HepG2 (cell line): ENCODE results near the gene CXADR.
"Not testable (repeated sequence)": the region's sequence is repeated elsewhere in the genome, so short reads cannot be mapped to it uniquely, and the experiment has no call there.

Experiments used
- GZF1 ChIP-seq: sonication (generic); formaldehyde crosslinking; IDR thresholded peaks from 2 replicates; pipeline ENCODE4 v1.5.1; 2020; ENCODE audit warnings: mild to moderate bottlenecking, missing genetic modification reagents
- HES4 ChIP-seq: sonication (generic); formaldehyde crosslinking; IDR thresholded peaks from 2 replicates; pipeline ENCODE4 v1.9.0; 2021; ENCODE audit warnings: mild to moderate bottlenecking, missing genetic modification reagents, borderline replicate concordance
- KLF16 ChIP-seq, 2 experiments: sonication (generic) in 1 of 2; formaldehyde crosslinking in 1 of 2; IDR thresholded peaks; 2 replicates each; pipeline versions ENCODE4 v1.6.1 to v1.8.0; 2016 to 2023; ENCODE audit warnings: missing genetic modification reagents in 2 of 2, missing compliant biosample characterization in 1 of 2
- MZF1 ChIP-seq: sonication (generic); formaldehyde crosslinking; IDR thresholded peaks from 2 replicates; pipeline ENCODE4 v1.8.1; 2023; ENCODE audit warnings: mild to moderate bottlenecking, missing genetic modification reagents, borderline replicate concordance
- NFIC ChIP-seq: IDR thresholded peaks from 2 replicates; pipeline ENCODE4 v1.6.1; 2012; ENCODE audit warnings: mild to moderate bottlenecking, low read length, inconsistent platforms
- PCBP2 ChIP-seq: fragments of 200-400 bp; formaldehyde crosslinking; optimal IDR thresholded peaks from 2 replicates; pipeline ENCODE3; 2018; ENCODE audit warnings: low read length, low read depth; ENCODE audit not compliant: poor library complexity, severe bottlenecking
- POLR2AphosphoS5 ChIP-seq: IDR thresholded peaks from 2 replicates; pipeline ENCODE4 v1.6.1; 2012; ENCODE audit warnings: low read depth, low read length
- SCMH1 ChIP-seq: sonication (generic); formaldehyde crosslinking; IDR thresholded peaks from 2 replicates; pipeline ENCODE4 v1.9.0; 2021; ENCODE audit warnings: missing genetic modification reagents, mild to moderate bottlenecking, borderline replicate concordance
- ZNF782 ChIP-seq: sonication (generic); formaldehyde crosslinking; IDR thresholded peaks from 2 replicates; pipeline ENCODE4 v1.4.0; 2020; ENCODE audit warnings: missing genetic modification reagents, mild to moderate bottlenecking, borderline replicate concordance
- TF ChIP-seq, protein P1 (sequence below): sonication (generic); formaldehyde crosslinking; IDR thresholded peaks from 2 replicates; pipeline ENCODE4 v1.4.0; 2020; ENCODE audit warnings: low read depth, mild to moderate bottlenecking, missing genetic modification reagents
- TF ChIP-seq, protein P2 (sequence below): sonication (generic); formaldehyde crosslinking; IDR thresholded peaks from 2 replicates; pipeline ENCODE4 v1.5.0; 2020; ENCODE audit warnings: mild to moderate bottlenecking, missing genetic modification reagents, moderate library complexity

DNA sequence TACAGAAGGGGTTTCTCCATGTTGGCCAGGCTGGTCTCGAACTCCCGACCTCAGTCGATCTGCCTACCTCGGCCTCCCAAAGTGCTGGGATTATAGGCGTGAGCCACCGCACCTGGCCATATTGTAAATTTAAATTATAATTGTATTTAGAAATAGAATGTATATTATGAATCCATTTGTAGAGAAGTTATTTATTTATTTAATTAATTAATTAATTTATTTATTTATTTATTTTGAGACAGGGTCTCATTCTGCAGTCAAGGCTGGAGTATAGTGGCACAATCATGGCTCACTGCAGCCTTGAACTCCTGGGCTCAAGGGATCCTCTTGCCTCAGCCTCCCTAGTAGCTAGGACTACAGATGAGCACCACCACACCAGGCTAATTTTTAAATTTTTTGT lies 34.7 kb upstream of the CXADR start:
- not testable (repeated sequence) for TF ChIP-seq MZF1; SCMH1; NFIC; PCBP2; HES4 (CRISPR knock-in tag); KLF16 (CRISPR knock-in tag; IDR thresholded peaks at IDR 0.05); GZF1 (CRISPR knock-in tag); POLR2AphosphoS5; ZNF782 (CRISPR knock-in tag)
- TF ChIP-seq, protein P1, sequence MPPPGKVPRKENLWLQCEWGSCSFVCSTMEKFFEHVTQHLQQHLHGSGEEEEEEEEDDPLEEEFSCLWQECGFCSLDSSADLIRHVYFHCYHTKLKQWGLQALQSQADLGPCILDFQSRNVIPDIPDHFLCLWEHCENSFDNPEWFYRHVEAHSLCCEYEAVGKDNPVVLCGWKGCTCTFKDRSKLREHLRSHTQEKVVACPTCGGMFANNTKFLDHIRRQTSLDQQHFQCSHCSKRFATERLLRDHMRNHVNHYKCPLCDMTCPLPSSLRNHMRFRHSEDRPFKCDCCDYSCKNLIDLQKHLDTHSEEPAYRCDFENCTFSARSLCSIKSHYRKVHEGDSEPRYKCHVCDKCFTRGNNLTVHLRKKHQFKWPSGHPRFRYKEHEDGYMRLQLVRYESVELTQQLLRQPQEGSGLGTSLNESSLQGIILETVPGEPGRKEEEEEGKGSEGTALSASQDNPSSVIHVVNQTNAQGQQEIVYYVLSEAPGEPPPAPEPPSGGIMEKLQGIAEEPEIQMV (CRISPR knock-in tag): not testable (repeated sequence)
- TF ChIP-seq, protein P2, sequence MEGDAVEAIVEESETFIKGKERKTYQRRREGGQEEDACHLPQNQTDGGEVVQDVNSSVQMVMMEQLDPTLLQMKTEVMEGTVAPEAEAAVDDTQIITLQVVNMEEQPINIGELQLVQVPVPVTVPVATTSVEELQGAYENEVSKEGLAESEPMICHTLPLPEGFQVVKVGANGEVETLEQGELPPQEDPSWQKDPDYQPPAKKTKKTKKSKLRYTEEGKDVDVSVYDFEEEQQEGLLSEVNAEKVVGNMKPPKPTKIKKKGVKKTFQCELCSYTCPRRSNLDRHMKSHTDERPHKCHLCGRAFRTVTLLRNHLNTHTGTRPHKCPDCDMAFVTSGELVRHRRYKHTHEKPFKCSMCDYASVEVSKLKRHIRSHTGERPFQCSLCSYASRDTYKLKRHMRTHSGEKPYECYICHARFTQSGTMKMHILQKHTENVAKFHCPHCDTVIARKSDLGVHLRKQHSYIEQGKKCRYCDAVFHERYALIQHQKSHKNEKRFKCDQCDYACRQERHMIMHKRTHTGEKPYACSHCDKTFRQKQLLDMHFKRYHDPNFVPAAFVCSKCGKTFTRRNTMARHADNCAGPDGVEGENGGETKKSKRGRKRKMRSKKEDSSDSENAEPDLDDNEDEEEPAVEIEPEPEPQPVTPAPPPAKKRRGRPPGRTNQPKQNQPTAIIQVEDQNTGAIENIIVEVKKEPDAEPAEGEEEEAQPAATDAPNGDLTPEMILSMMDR (CRISPR knock-in tag): not testable (repeated sequence)
